HG03135 (cell line): Measurements from ENCODE around the gene TNIK.

Experiments
- ATAC-seq: cut with Tn5 transposase; IDR thresholded peaks from one replicate; pipeline ENCODE4 v1.9.1; 2021; ENCODE audit warnings: mild to moderate bottlenecking, moderate library complexity; ENCODE audit not compliant: unreplicated experiment

The TNIK gene

DNA sequence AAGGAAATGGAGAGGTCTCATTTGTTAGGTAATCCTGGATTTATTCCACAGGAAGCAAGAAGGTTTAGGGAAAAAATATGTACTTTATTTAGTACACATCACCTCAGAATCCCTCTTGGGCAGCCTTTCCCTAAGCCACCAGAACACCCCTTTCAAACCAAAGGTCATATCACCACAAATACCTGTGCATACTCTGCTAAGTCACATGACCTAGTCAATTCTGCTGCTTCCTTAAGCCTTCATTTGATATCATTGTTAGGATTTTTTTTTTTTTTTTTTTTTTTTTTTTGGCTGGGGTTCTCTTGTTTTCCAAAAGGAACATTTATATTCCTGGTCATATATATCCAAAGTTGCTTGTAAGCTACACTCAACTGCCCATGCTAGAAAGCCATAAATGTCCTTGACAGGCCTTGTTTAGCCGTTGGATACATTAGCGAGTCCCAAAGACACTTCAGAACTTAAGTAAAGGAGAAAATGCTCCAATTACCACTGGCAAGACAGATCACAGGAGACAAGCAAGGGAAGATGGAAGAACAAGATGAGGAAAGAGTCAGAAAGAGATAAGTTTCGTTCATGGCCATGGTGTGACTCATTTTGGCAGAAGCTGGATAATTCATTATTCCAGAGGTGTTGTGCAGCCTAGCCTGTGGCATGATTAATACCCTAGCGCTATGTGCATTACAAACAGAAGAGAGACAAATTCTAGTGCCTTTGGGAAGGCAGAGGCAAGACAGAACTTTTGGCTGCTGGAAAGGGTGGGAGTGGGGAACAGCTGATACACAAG, 278.1 kb downstream of the TNIK start:
- ATAC-seq, result no peak

DNA sequence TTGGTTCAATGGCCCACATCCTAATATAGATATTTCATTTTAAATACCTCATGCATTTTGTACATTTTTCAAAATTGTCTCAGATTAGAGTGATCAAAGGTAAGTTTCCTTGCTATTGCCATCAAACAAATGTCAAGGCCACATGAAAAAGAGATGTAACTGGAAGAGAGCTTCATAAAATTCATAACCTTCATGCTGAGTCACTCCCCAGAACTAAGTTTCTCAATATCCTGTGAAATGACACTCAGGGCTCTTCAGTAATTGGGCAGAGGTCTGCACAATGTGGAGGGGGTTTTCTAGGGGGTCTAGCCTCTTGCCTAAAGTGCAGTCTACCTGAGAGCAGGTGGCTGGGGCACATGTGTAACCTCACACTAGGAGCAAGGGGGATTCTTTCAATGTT, 281.5 kb downstream of the TNIK start:
- no peak for ATAC-seq

DNA sequence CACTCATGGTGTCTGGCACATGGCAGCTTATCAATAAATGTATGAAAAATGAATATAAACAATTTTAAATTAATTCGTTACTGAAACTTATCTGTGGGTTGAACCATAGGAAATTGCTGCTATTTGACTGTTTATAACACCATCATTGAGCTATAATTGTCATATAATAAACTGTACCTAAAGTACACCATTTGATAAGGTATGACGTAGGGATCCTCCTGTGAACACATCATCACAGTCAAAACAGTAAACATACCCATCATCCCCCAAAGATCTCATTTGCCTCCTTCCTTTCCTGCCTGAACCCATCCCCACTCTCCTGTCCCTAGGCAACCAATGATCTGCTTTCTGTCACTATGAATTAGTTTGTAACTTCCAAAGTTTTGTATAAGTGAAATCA, 282.7 kb downstream of the TNIK start:
- no peak for ATAC-seq

DNA sequence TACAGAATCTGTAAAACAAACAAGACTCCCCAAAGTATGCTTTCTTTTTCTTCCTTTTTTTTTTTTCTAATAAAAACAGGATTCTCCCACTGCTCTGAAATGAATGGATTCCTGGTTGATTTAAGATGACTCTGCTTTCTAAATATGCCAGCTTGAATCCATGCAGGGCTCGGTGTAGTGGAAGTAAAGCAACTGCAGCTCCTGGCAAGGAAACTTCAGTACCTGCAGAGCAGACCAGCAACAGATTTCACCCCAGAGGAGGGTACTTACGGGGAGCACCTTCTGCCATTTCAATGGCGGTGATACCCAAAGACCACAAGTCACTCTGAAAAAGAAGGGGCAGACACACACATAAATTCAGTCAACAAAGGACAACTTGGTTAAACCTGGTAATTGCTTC, 283.1 kb downstream of the TNIK start:
- no peak for ATAC-seq

DNA sequence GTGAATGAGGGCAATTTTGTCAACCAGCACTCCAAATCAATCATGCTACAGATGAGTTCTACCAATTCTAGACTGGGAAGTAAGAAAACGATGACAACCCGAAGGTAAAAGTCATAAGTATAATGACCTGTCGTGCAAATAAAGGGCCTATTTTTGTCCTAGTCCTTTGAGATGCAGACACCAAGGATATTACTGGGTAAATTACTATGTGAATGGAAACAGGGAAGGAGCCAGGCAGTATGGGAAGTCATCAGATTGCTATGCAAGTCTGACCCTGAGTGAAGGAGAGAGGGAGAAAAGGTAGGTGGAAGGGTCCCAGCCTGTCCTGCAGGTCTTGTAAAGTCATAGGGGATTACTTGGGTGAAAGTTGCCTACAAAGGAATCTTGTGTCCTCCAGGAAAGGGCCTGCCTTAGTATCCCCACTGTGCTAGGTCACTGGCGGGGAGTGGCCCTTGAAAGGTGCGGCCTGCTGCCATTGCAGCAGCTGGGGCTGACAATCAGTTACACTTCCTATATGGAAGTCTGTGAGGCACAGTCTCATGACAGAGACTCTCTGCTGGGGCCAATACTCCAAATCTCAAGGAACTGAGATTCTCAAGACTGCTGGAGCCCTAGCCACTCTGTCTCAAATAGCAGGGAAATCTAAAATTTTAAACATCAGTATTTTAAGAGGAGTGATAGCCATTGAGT, 283.8 kb downstream of the TNIK start:
- no peak for ATAC-seq

DNA sequence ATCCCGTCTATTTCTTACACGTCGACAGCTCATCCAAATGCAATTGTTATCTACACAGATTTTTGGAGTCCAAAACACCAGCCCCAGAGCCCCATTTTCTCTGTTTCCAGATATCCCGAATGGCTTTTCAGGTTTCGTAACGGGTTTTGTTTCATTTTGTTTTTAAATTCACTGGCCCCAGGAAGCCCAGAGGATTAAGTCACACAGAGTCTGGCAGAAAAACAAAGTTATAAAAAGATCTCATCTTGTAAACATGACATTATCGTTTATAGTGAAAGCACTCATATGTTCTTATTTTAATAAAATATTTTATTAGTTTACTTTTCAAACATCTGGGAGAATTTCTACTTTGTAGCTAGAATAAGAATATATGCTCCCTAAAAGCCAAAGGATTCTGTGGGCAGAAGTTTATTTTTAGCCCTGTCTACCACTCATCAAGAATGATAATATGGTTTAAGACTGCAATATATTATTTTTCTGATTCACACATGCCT, 284.4 kb downstream of the TNIK start:
- ATAC-seq, result no peak

DNA sequence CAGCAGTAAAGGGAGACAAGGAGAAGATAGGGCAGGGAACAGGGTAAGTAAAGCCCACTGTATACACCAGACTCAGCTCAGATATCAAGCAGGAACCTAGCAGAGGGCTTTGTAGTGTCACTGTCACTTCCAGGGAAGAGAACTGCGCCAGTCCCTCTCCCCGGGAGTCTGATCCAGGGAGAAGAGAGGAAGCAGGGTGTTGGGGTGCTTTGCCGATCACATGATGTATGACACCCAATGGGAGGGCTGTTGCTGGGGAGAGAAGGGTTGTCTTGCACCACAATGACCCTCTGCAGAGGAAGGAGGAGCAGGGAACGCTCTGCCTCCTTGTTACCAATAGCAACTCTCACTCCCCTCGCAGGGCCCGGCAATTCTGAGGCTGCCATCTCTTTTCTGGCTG, 286.5 kb downstream of the TNIK start:
- ATAC-seq, result no peak

DNA sequence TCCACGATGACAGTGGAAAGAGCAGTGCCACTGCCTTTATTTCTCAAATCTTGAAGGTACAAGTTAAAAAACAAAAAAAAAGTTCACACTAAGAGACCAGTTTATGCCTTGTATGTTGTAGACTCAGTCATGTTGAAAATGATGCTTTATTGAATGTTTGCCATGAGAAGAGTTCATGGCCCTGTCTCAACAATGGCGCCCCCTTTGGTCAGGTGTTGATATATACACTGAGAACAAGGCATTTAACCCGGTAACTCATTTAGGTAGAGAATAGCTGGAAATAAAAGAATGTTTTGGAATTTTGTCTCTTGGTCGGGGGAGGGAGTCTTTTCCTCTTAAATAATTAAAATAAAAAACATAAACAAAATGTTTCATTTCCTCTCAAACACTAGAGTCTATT, 288.1 kb downstream of the TNIK start:
- ATAC-seq, result no peak

DNA sequence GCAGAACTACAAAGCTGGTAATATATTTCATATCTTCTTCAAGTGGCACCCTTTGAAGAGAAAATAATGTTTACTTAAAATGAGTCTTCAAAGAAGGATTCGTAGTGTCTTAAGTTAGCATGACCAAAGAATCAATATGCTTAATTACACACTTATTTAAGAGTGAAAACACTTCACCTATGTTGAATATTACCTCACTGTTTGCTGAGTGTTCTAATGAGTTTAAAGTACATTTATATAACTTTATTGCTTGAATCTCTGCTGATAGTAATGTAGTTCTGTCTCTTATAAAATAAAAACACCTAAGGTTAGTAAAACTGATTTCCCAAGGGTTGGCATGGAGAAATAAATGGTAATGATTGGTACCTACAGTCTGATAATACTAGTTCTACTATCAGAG, 290.3 kb downstream of the TNIK start:
- no peak for ATAC-seq

DNA sequence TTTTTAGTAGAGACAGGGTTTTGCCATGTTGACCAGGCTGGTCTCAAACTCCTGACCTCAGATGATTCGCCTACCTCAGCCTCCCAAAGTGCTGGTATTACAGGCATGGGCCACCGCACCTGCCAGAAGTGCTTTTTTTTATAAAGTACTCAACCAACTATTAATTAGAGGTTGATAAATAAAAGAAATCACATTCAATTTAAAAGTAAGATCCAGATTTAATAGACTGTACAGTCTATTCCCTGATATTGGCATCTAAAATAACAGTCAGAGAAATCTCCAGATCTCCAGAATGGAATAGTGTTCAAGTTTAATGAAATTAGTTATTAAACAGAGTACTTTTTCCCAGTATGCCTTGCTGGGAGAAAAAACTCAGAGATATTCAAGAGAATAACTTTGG, 290.8 kb downstream of the TNIK start:
- ATAC-seq, result no peak

DNA sequence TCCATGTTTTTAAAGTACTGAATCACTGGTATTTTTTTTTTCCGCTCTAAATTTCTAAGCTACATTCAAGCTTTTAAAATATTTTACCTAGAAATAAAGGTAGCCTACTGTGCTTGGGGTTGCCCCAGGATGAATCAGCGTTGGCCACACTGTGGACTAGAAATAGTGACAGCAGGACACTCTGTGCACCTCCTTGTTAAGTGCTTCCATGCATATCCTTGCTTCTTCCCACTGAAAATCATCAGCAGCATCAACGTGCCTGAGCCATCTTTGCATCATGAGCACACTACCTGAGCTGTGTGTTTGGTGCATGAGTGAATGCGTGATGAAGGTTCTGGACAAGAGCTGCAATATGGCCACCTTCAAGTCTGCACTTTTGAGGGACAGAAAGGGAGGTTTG, 291.7 kb downstream of the TNIK start:
- ATAC-seq, result no peak

DNA sequence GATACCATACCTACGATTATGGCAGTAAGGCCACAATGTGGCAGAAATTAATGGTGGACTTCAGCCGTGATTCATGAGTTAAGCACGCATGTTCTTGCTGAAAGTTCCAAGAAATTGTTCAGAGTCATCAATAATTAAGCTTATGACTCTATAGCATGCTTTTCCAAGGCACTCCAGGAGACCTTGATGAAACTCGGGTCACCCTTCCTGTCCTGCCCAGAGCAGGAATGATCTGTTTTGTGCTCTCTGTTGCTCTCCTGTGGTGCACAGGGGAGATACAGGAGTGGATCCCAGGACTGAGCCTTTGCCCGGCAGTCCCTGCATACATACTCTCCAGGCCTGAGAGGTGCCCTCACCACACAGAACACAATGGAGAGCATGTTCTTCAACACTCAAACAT, 292.1 kb downstream of the TNIK start:
- no peak for ATAC-seq

DNA sequence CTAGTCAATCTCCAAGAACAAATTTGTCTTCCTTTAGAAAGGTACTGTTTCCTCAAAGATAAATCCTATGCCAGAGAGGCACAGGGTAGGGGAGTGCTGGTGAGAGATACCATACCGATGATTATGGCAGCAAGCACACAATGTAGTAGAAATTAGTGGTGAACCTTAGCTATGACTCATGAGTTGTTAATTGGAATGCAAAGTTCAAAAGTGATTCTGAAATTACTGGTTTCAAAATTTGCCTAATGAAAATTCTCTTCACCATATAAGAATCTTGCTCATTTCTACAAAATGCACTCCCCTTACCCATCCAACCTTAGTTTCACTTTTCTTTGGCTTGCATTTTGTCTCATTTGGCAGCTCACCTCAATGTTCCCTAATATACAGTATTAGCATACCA, 294.2 kb downstream of the TNIK start:
- ATAC-seq, result no peak

DNA sequence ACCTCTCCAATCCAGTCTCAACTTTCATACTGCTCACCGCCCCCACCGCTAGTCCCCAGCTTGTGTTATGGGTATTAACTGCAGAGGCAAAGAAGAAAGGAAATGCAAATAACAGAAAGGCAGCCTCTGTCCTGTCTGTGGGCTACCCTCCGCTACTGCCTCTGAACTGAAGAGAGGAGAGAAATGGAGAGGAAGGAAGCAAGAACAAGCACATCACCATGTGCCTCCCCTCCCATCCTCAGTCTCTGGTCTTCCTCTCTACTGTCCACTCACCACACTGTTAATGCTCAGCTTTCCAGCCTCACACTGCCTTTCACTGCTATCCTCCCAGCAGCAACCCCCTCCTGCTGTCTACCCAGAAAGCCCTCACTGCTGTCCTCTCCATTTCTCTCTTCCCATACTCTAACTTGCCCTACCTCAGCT, 294.7 kb downstream of the TNIK start:
- no peak for ATAC-seq

DNA sequence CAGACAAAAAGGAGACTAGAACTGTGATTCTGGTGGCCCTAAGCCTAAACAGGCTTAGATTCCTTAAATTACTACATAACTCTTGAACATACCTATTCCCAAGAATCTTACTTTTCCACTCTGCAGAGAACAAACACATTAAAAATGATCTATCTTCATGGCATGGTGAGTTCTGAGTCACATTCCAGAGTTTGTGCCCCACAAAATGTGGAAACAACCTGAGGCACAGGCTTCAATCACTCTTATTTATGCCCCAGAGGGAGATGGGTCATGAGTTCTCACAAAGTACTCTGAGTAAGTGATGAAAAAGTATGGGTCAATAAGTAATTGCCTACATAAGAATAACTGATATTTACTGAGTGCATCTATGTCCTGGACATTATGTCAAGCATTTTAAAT, 296.1 kb downstream of the TNIK start:
- ATAC-seq, result no peak

DNA sequence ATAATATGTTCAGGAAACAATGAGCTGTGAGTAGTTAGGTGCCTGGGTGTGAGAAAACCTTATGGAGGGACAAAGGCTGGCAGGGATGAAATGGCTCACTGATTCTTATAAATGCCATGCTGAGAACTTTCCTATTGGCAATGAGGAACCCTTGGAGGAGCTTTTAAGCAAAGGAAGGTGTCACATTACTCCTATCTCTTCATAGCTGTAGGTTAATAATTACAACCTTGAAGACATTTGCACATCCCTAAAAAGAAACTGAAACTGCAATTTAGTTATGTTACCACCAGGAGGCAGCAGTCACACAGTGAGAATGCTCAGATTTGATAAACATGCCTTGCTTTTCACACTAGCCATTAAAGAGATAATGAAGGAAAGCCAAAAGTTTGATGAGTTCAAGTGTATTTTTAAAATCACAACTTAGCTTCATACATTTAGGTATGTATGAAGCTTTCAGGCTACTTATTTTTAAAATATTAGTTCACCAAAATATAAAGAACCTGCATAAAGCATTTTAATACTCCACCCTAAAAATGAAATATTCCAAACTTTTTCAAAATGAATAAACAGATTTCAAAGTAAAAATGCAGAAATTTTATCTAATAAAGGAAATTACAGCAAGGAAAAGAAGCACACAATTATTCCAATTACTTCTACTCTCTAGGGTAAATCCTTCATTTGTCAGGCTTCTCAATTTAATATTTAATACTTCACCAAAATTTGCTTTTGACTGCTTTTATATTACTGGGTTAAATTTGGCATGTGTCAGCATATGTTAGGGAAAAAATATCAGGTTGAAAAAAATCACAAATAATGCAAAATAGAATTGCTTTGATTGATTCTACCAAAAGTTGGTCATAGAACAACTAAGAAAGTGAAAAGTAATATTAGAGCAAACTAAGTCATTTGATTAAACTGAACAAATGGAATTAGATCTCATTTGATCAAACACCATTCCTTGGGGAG, 296.8 kb downstream of the TNIK start:
- ATAC-seq, result no peak

DNA sequence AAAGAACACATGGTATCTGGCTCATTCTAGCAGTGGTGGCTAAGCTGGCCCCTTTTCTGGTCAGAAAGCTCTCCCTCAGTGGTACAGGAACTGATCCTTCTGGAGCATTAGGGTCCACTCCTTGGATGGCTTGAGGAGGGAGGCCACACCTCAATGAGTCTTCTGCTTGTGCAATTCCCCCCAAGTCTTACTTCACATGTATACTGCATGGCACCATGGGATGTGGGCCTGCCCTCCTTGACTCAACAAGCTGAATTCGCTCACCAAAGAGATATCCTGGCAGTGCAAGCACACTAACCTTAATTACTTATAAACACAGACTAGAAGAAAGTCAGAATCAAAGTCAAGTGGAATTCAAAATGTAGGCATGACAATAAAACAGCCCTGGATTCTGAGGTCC, 299.9 kb downstream of the TNIK start:
- ATAC-seq, result no peak

DNA sequence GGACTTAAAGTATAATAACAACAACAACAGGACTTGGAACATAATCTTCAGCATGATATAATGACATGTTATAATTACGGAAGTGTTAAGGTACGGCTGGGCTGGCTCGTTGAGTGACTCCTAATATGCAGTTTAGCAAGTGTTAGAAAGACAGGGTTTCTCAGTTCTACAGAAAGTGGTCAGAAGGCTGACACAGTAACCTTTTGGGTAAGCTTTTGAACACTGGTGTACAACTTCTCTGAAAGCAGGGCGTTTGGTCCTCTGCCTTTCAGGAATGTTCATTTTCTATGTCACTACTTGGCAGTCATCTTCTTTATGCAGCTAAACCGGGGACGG, 300.4 kb downstream of the TNIK start:
- no peak for ATAC-seq

DNA sequence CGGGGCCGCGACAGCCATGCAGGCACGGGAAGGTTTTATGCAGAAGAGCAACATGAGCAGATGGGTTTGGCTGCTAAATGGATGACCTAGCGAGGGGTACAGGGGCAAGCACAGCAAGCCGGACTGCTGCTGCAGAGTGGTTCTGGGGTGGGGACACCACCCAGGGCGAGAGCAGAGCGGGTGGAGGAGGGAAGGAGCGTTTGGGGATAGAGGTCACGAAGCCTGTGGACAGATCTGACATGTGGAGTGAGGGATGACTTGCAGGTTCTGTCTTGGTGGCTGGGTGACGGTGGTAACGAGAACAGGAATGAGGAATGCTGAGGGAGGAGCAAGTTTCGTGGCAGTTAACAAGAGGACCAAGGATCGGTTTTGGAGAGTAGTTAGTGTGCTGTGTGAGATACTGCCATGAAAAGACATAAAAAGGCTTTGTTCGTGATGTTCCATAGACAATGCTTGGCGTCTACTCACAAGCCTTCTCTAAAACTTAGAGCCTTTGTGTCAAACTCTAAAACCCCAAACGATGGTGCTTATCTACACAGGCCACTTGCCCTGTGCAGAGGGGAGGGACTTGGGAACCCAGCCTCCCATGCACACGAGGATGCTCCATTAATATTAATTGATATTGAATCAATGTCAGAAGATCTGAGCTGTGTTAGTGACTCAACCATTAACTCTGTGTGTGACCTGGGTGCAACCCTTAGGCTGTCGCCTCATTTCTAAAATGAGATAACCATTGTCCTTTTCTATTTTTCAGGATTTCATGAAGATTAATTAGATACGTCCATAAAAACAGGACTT, 301.0 kb downstream of the TNIK start:
- no peak for ATAC-seq

DNA sequence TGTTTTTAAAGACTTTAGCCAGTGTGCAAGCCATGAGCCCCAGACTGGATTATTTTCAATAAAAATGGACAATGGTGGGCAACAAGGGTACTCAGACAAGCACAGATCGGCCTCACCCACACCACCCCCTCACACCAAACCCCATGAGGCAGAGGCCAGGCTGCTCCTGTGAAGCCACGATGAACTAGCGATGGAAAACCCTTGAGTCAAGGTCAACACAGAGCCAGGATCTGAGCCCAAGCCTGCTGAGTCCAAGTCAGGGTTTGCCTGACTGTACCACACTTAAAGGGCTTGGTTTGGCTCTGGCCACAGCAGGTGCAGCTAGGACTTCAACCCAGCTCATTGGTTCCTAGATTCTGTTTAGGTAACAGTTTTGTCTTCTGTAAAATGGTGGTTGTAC, 302.2 kb downstream of the TNIK start:
- no peak for ATAC-seq

DNA sequence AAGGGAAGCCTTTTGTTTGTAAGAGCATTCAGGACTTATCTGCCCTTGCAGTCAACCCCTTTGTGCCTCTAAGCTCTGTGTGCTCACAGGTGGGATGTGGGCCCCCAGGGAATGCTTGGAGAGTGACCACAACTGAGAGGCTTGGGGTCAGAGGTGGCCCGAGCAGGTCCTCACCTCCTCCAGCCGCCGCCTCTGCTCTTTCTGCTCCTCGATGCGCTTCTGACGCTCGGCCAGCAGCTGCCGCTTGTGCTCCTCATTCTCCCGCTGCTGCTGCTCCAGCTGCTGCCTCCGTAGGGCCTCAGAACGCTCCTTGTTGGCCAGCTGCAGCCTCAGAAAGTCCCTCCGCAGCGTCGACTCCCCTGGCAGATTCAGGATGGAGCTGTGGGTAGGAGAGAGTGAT, 302.9 kb downstream of the TNIK start:
- ATAC-seq, result no peak
